Activated naive CD8-positive, alpha-beta T cell (primary cell): Measurements from ENCODE around the gene SIK2.
"Not testable (repeated sequence)": the region's sequence is repeated elsewhere in the genome, so short reads cannot be mapped to it uniquely, and the experiment has no call there.

Experiments
- H3K27ac Mint-ChIP-seq: one replicate; pipeline ENCODE4 v1.8.0; 2021; ENCODE audit warnings: mixed read lengths
- H3K27me3 Mint-ChIP-seq: one replicate; pipeline ENCODE4 v1.8.0; 2021; ENCODE audit warnings: mixed read lengths
- H3K36me3 Mint-ChIP-seq: one replicate; pipeline ENCODE4 v1.8.0; 2021; ENCODE audit warnings: mixed read lengths
- H3K4me1 Mint-ChIP-seq: one replicate; pipeline ENCODE4 v1.8.0; 2021; ENCODE audit warnings: low read depth, mixed read lengths
- H3K4me3 Mint-ChIP-seq: one replicate; pipeline ENCODE4 v1.8.0; 2021; ENCODE audit warnings: mild to moderate bottlenecking, mixed read lengths
- H3K9me3 Mint-ChIP-seq: one replicate; pipeline ENCODE4 v1.8.0; 2021; ENCODE audit warnings: low read depth, mixed read lengths

The SIK2 gene

DNA sequence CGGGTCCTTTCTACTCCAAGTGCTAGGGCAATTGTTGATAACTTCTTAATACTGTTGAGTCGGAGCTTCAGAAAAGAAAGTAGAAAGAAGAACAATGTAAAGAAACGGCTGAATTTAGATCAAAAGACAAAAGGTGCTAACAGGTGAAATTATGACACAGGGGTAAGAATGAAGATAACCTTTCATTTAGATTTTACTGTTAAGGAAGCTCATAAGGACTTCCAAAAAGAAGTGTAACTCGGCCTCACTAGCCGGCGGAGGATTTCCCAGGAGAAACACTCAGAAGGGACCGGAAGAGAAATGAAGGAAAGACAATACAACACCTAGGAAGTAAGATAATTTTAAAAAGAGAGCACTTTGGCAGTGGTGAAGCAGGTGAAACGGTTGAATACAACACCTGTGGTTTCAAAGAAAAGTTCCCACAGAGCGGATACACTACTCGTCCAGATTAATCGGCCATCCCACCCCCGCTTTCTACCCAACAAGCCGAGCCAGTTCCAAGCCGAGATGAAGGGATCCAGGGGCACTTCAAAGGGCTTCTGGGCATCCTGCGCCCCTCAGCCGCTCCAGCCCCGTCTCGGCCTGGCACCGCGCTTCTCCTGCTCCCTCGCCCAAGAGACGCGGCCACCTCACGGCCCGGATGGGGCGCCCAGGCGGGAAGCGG lies 163.2 kb downstream of the SIK2 start:
- peaks cover 12% of the 10 kb centered on the region for H3K36me3 Mint-ChIP-seq
- no peaks in the 10 kb centered on the region for H3K9me3 Mint-ChIP-seq
- peaks cover 34% of the 10 kb centered on the region for H3K4me1 Mint-ChIP-seq
- peak overlapping the region; percentile 97 for H3K27ac Mint-ChIP-seq
- H3K4me3 Mint-ChIP-seq: peak overlapping the region; percentile 98
- H3K27me3 Mint-ChIP-seq: no peaks in the 10 kb centered on the region

DNA sequence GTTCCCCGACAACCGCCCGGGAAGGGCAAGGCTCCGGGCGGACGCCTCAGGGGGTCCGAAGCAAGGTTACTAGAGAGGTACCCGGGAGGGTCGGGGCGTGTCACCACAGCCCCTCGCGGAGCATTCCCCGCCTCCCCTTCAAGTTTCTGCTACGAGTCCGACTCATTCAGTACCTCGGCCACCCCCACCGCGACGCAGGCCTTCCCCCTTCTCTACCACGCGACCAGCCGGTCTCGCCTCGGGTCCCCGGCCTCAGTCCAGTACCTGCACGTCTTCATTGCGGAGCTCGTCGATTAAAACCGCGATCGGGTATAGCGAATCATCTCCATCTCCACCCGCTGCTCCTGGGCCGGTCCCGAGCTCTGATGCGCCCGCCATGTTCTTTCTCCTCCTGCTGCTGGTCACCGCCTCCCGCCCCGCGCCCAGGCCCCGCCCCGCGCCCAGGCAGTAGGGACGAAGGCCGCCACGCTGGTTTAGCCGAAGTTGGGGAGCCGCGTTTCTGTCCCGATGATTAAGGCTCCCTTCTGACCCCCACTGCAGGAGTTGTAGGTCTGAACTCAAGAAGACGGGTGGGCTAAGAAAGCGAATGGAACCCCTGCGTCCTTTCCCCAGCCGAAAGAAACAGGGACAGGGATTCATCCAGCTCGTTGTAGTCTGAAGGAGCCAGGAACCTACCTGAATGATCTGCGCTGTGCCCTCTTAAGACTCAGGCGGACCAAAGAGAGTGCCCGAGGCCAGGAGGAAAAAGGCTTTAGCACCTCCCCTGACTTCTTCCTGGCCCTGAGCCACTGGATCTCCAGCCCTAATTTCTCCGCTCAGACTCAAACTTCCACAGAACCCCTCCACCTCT lies 164.0 kb downstream of the SIK2 start, which contains the start of gene PPP2R1B:
Gene PPP2R1B (minus strand): TSS at position 406 of the 850 bp plus-strand sequence. CDS start 28 bp downstream, at position 378.
- H3K27me3 Mint-ChIP-seq: no peaks in the 10 kb centered on the region
- H3K4me1 Mint-ChIP-seq: peaks cover 34% of the 10 kb centered on the region
- H3K9me3 Mint-ChIP-seq: no peaks in the 10 kb centered on the region
- H3K27ac Mint-ChIP-seq: peak within 1 kb of the TSS; percentile 97
- H3K36me3 Mint-ChIP-seq: peaks cover 12% of the 10 kb centered on the region
- peak within 1 kb of the TSS; percentile 98 for H3K4me3 Mint-ChIP-seq

DNA sequence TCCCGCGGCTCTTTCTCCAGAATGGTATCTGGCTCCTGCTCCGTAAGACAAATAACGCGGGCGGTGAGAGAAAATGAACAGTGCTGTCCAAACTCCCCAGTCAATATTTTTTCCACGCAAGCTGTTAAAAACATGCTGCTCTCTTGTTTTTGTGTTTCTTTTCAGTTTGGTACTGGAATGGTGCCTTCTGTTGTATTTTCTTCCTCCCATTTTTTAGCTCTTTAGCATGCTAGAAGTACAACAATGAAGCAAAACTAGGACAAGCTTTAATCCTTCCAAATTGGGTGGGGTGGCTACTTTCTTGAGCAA lies 164.5 kb downstream of the SIK2 start:
- peak overlapping the region; percentile 97 for H3K27ac Mint-ChIP-seq
- H3K9me3 Mint-ChIP-seq: no peaks in the 10 kb centered on the region
- H3K36me3 Mint-ChIP-seq: peaks cover 12% of the 10 kb centered on the region
- H3K4me1 Mint-ChIP-seq: peaks cover 34% of the 10 kb centered on the region
- peak overlapping the region; percentile 98 for H3K4me3 Mint-ChIP-seq
- no peaks in the 10 kb centered on the region for H3K27me3 Mint-ChIP-seq

DNA sequence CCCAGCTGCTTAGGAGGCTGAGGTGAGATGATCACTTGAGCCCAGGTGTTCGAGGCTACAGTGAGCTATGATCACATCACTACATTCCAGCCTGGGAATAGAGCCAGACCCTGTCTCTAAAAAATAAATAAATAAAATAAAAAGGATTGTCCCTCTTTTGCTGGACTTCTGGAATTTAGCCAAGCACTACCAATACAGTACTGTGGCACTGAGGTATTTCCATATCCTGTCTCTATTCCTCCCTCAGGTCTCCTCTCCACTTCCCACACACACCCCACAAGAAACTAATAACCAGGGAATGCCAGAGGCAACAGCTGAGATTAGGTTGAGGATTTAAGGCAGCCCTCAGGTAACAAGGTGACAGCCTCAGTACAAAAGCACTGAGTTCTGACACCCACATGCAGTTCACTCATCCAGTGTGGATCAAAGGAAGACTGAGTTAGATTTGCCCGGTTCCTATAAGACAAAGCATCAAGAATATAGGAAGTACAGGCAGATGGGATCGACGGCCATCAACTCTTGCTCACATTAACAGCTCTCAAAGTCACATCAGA lies 168.4 kb downstream of the SIK2 start:
- H3K4me1 Mint-ChIP-seq: peaks cover 8% of the 10 kb centered on the region
- H3K4me3 Mint-ChIP-seq: no peak overlapping the region
- no peaks in the 10 kb centered on the region for H3K27me3 Mint-ChIP-seq

DNA sequence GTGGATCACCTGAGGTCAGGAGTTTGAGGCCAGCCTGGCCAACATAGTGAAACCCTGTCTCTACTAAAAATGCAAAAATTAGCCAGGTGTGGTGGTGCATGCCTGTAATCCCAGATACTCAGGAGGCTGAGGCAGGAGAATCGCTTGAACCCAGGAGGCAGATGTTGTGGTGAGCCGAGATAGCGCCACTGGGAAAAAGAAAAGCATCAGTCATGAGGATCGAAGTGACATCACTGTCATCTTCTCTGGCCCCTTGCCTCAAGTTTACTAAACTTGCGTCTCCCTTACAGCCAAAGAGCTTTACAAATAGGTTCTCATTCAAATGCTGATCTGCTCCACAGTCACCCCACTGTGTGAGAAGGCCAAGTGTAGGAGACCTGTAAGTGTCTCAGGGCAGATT lies 169.0 kb downstream of the SIK2 start:
- not testable (repeated sequence) for H3K27me3 Mint-ChIP-seq, H3K36me3 Mint-ChIP-seq, H3K4me3 Mint-ChIP-seq, H3K4me1 Mint-ChIP-seq, H3K9me3 Mint-ChIP-seq, H3K27ac Mint-ChIP-seq

More for the DNA sequence above, 168.4 kb downstream of the SIK2 start:
- no peaks in the 10 kb centered on the region for H3K36me3 Mint-ChIP-seq
- H3K9me3 Mint-ChIP-seq: no peaks in the 10 kb centered on the region
- no peak overlapping the region for H3K27ac Mint-ChIP-seq

DNA sequence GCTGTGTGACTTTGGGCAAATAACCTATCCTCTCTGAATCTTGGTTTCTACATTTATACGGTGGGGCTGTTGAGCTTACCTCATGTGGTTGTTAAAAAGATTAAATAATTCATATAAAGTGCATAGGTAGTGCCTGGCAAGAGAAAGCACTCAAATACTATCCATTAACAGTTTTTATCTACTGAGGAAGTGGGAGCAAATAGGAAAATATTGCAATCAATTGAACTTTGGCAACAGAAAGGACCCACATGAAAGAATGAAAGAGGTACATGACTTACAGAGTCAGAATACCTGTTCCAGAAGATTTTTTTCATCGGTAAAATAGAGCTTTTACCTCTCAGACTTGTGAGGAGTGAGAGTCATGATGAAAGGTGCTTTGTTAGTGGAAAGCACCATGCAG lies 170.3 kb downstream of the SIK2 start:
- H3K27ac Mint-ChIP-seq: no peak overlapping the region
- no peaks in the 10 kb centered on the region for H3K36me3 Mint-ChIP-seq
- H3K9me3 Mint-ChIP-seq: no peaks in the 10 kb centered on the region
- no peaks in the 10 kb centered on the region for H3K27me3 Mint-ChIP-seq
- H3K4me3 Mint-ChIP-seq: no peak overlapping the region
- no peaks in the 10 kb centered on the region for H3K4me1 Mint-ChIP-seq

DNA sequence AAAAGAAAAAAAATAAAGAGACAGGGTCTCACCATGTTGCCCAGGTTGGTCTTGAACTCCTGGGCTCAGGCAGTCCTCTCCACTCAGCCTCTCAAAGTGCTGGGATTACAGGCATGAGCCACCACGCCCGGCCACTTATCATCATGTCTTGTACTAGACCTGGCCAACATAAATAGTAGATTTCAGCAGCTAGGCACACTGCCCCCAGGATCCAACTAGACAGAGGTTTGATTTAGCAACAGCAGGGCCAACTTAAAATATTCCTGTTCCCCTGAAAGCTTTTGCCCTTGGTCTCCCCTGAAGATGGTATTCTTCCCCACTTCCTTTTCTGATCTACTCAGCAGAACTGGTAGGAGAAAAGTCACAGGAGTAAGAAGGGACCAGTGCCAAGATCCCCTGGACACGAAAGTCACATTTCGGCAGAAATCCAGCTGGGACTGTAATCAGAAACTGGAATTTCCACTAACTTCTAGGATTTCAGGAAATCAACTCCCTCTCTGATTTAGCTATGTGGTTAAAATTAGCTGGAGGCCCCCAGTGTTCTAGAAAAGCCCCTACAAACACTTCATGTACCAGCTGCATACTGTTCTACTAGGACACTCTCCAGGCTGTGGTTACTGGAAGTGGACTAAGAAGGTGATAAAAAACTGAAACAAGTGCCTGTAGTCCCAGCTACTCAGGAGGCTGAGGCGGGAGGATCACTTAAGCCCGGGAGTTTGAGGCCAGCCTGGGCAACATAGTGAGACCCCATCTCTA lies 172.9 kb downstream of the SIK2 start:
- no peaks in the 10 kb centered on the region for H3K36me3 Mint-ChIP-seq
- H3K4me3 Mint-ChIP-seq: no peak overlapping the region
- H3K27me3 Mint-ChIP-seq: no peaks in the 10 kb centered on the region
- H3K9me3 Mint-ChIP-seq: no peaks in the 10 kb centered on the region
- H3K27ac Mint-ChIP-seq: no peak overlapping the region
- H3K4me1 Mint-ChIP-seq: no peaks in the 10 kb centered on the region

DNA sequence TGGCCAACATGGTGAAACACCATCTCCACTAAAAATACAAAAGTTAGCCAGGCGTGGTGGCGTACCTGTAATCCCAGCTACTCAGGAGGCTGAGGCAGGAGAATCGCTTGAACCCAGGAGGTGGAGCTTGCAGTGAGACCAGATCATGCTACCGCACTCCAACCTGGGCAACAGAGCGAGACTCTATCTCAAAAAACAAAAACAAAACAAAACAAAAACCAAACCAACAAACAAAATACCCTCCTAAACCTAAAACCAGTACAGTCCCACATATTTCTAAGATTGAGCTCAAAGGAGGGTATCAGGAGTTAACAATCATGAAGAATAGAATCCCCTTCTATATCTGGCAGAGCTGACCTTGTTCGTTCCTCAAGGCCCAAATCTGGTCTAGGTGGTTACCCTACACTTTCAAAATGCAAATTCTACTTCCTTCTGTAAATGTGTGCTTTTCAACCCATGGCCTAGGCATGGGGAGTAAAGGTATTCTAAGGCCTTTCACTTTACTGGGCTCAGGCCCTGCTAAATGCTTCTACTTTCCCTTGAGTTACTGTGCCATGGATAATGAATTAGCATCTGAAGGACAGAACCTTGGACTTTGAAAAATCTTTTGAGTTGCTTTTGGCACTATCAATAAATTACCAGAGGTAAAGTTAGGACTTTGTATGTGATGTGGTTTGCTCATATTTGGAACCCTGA lies 174.3 kb downstream of the SIK2 start:
- no peaks in the 10 kb centered on the region for H3K9me3 Mint-ChIP-seq
- H3K27ac Mint-ChIP-seq: no peak overlapping the region
- no peaks in the 10 kb centered on the region for H3K27me3 Mint-ChIP-seq
- no peaks in the 10 kb centered on the region for H3K36me3 Mint-ChIP-seq
- no peak overlapping the region for H3K4me3 Mint-ChIP-seq
- H3K4me1 Mint-ChIP-seq: no peaks in the 10 kb centered on the region

DNA sequence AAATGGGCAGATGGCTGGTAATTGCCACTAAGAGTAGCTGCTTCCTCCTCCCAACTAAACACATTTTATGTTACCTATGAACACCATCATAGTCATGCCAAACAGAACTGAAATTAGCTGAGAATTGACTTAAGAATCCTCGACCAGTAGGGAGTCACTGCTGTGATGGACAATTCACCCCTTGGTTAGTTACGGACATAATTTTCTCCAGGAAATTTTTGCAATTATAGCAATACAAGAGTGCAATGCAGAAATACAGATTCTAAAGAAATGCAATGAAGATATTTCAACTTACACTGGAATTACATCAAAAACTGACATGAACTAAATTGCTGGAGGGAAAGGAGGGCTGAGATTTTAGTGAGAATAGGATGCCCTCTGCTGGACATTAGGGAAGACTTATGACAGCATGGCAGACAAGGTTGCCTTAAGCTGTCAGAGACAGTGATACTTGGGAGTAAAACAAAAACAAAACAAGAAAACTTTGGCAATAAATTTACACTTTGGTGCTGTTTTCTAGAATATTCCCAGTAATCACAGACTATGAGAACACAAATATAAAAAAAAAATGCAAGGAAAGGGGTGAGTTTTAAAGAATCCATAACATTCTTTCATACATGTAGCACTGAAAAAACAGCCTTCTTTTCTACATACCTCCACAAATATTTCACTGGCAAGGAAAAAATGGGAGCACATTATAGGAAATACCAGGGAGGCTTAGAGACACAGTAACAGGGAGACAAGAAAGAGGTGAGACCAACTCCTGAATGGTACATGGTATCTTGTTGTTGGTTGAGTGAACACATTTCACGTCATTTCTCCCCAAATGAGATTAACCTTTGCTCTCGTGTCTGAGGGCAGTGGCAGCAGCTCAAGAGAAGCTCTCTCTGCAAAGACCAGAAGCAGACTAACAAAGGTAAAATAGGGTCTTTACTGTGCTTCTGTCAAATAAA lies 175.1 kb downstream of the SIK2 start:
- no peaks in the 10 kb centered on the region for H3K36me3 Mint-ChIP-seq
- no peaks in the 10 kb centered on the region for H3K4me1 Mint-ChIP-seq
- H3K27ac Mint-ChIP-seq: no peak overlapping the region
- H3K27me3 Mint-ChIP-seq: no peaks in the 10 kb centered on the region
- no peaks in the 10 kb centered on the region for H3K9me3 Mint-ChIP-seq
- H3K4me3 Mint-ChIP-seq: no peak overlapping the region

DNA sequence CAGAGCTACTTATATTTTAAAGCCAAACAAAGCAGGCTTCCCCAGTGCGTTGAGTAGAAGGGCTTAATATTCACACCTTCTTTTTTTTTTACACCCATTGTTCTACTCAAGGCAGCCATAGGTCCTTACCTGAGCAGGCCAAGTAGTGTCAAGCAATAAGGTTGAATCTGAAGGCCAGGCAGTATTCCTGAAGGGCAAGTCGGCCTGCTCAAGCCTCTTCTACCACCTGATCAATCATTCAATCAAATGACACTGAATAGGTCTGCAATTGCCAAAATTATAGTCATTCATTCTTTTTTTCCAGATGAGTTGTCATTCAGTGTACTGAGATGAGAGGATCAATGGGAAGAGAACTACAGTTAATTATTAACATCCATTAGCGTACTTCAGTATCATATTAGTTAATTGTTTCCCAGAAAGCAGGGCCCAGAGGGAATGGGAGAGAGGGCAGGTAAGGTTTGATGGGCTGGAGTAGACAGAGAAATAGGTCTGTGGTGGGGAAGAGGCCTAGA lies 175.9 kb downstream of the SIK2 start:
- Mint-ChIP-seq H3K4me1 (no peaks in the 10 kb centered on the region), H3K27me3 (no peaks in the 10 kb centered on the region), H3K4me3 (no peak overlapping the region), H3K27ac (no peak overlapping the region), H3K9me3 (no peaks in the 10 kb centered on the region), H3K36me3 (no peaks in the 10 kb centered on the region)

DNA sequence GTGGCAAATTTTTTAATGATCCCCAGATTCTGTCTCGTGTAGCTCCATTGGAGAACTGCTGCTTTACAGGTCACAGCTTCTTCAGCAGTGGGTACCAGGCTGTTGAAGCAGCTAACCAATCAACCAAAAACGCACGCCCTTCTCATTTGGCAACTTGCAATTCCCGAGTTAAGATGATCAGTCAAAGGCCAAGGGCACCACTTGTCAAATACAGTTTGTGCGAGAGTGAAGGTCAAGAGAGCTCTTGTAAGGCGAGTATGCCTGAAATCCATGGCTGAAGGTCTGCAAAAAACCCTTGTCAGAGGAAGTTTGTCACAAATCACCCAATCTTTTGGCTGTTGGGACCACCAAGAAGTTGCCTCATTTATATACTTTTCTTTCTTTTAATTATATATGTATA lies 176.9 kb downstream of the SIK2 start:
- Mint-ChIP-seq H3K36me3 (peaks cover 2% of the 10 kb centered on the region), H3K4me1 (no peaks in the 10 kb centered on the region), H3K9me3 (no peaks in the 10 kb centered on the region), H3K27ac (no peak overlapping the region), H3K27me3 (no peaks in the 10 kb centered on the region), H3K4me3 (no peak overlapping the region)
